Activated T-helper 1 cell treated with anti-CD3 and anti-CD28 coated beads, Interleukin-12 subunit alpha, Interleukin-12 subunit beta, Interleukin-2, Interleukin-4 antibody, amounts not matched to agents 30 ng/mL and 10 ng/mL and 1 ng/mL, durations not matched to agents 14 hours and 24 hours and 36 hours (primary cell): ENCODE results near the gene MUC5AC. TPM values are rescaled to one million over a fixed set of nuclear protein-coding genes. Genes with fewer than 3 reads are reported as not detected.

Source experiments
- DNase-seq: peaks from one replicate; pipeline ENCODE4 v3.0.0; 2021; ENCODE audit warnings: low spot score
- H3K27ac Mint-ChIP-seq: one replicate; pipeline ENCODE4 v1.8.0; 2021; ENCODE audit warnings: mild to moderate bottlenecking, mixed read lengths
- H3K27me3 Mint-ChIP-seq: one replicate; pipeline ENCODE4 v1.8.0; 2022; ENCODE audit warnings: mild to moderate bottlenecking, moderate library complexity, mixed read lengths; ENCODE audit not compliant: insufficient read depth
- H3K36me3 Mint-ChIP-seq: one replicate; pipeline ENCODE4 v1.8.0; 2021; ENCODE audit warnings: low read depth, mixed read lengths
- H3K4me1 Mint-ChIP-seq: one replicate; pipeline ENCODE4 v1.8.0; 2021; ENCODE audit warnings: low read depth, mixed read lengths
- H3K4me3 Mint-ChIP-seq: one replicate; pipeline ENCODE4 v1.8.0; 2021; ENCODE audit warnings: mild to moderate bottlenecking, moderate library complexity, mixed read lengths
- H3K9me3 Mint-ChIP-seq: one replicate; pipeline ENCODE4 v1.8.0; 2021; ENCODE audit warnings: mixed read lengths
- intact Hi-C: fragments of 100-400 bp; cut with micrococcal nuclease; formaldehyde crosslinking; loops from one replicate; pipeline ENCODE4 v1.15.1; 2024
- total RNA-seq: library from RNA; stranded (reverse); gene quantifications from 2 replicates; pipeline ENCODE4 v1.2.3, GENCODE V29; 2022

Gene MUC5AC
- total RNA-seq, 1 donor from 2014 or later = not detected

- H3K9me3 Mint-ChIP-seq = no peaks in the 10 kb centered on the region
- H3K4me3 Mint-ChIP-seq = no peak overlapping the region
- H3K4me1 Mint-ChIP-seq = no peaks in the 10 kb centered on the region
- intact Hi-C loops = no loop called here
- no peaks in the 10 kb centered on the region for H3K27me3 Mint-ChIP-seq
- no peak for DNase-seq
- no peak overlapping the region for H3K27ac Mint-ChIP-seq
- no peaks in the 10 kb centered on the region for H3K36me3 Mint-ChIP-seq
Observed at GRCh38 chr11:1226226-1226985, 68.7 kb downstream of the MUC5AC start.

- no peaks in the 10 kb centered on the region for H3K36me3 Mint-ChIP-seq
- no peaks in the 10 kb centered on the region for H3K27me3 Mint-ChIP-seq
- DNase-seq = no peak
- H3K4me3 Mint-ChIP-seq = no peak overlapping the region
- H3K9me3 Mint-ChIP-seq = no peaks in the 10 kb centered on the region
- intact Hi-C loops = no loop called here
- no peak overlapping the region for H3K27ac Mint-ChIP-seq
- H3K4me1 Mint-ChIP-seq = no peaks in the 10 kb centered on the region
Observed at GRCh38 chr11:1226986-1227550, 69.3 kb downstream of the MUC5AC start.

GRCh38 chr11:1227551-1228100, 69.9 kb downstream of the MUC5AC start:
- Mint-ChIP-seq H3K4me3 (no peak overlapping the region), H3K9me3 (no peaks in the 10 kb centered on the region), H3K4me1 (no peaks in the 10 kb centered on the region), H3K27me3 (no peaks in the 10 kb centered on the region), H3K36me3 (no peaks in the 10 kb centered on the region), H3K27ac (no peak overlapping the region)
- DNase-seq = no peak
- intact Hi-C loops = no loop called here

- intact Hi-C loops = no loop called here
- Mint-ChIP-seq H3K4me1 (no peaks in the 10 kb centered on the region), H3K36me3 (no peaks in the 10 kb centered on the region), H3K27me3 (no peaks in the 10 kb centered on the region), H3K9me3 (no peaks in the 10 kb centered on the region), H3K27ac (no peak overlapping the region), H3K4me3 (no peak overlapping the region)
- DNase-seq = no peak
Observed at GRCh38 chr11:1228101-1228821, 70.5 kb downstream of the MUC5AC start.

- no peaks in the 10 kb centered on the region for H3K4me1 Mint-ChIP-seq
- H3K9me3 Mint-ChIP-seq = no peaks in the 10 kb centered on the region
- H3K4me3 Mint-ChIP-seq = no peak overlapping the region
- intact Hi-C loops = no loop called here
- no peak overlapping the region for H3K27ac Mint-ChIP-seq
- H3K36me3 Mint-ChIP-seq = no peaks in the 10 kb centered on the region
- no peaks in the 10 kb centered on the region for H3K27me3 Mint-ChIP-seq
- DNase-seq = no peak
Observed at GRCh38 chr11:1228921-1229451, 71.2 kb downstream of the MUC5AC start.

GRCh38 chr11:1229471-1230120, 71.8 kb downstream of the MUC5AC start:
- no peaks in the 10 kb centered on the region for H3K36me3 Mint-ChIP-seq
- no peaks in the 10 kb centered on the region for H3K9me3 Mint-ChIP-seq
- no peak for DNase-seq
- H3K4me3 Mint-ChIP-seq = no peak overlapping the region
- no peak overlapping the region for H3K27ac Mint-ChIP-seq
- H3K27me3 Mint-ChIP-seq = no peaks in the 10 kb centered on the region
- intact Hi-C loops = no loop called here
- no peaks in the 10 kb centered on the region for H3K4me1 Mint-ChIP-seq

GRCh38 chr11:1230121-1230455, 72.3 kb downstream of the MUC5AC start:
- H3K9me3 Mint-ChIP-seq = no peaks in the 10 kb centered on the region

GRCh38 chr11:1230456-1231395, 73.0 kb downstream of the MUC5AC start:
- intact Hi-C loops = no loop called here
- DNase-seq = no peak
- no peak overlapping the region for H3K27ac Mint-ChIP-seq
- H3K4me3 Mint-ChIP-seq = no peak overlapping the region
- no peaks in the 10 kb centered on the region for H3K9me3 Mint-ChIP-seq
- no peaks in the 10 kb centered on the region for H3K36me3 Mint-ChIP-seq
- H3K4me1 Mint-ChIP-seq = no peaks in the 10 kb centered on the region
- H3K27me3 Mint-ChIP-seq = no peaks in the 10 kb centered on the region

More at GRCh38 chr11:1230121-1230455, 72.3 kb downstream of the MUC5AC start:
- intact Hi-C loops = no loop called here
- H3K4me1 Mint-ChIP-seq = no peaks in the 10 kb centered on the region
- DNase-seq = no peak
- H3K4me3 Mint-ChIP-seq = no peak overlapping the region
- no peak overlapping the region for H3K27ac Mint-ChIP-seq
- H3K27me3 Mint-ChIP-seq = no peaks in the 10 kb centered on the region
- no peaks in the 10 kb centered on the region for H3K36me3 Mint-ChIP-seq

- Mint-ChIP-seq H3K9me3 (no peaks in the 10 kb centered on the region), H3K4me1 (no peaks in the 10 kb centered on the region), H3K27me3 (no peaks in the 10 kb centered on the region), H3K4me3 (no peak overlapping the region), H3K27ac (no peak overlapping the region), H3K36me3 (no peaks in the 10 kb centered on the region)
- DNase-seq = no peak
- intact Hi-C loops = no loop called here
Observed at GRCh38 chr11:1231396-1232020, 73.8 kb downstream of the MUC5AC start.

- intact Hi-C loops = no loop called here
- no peaks in the 10 kb centered on the region for H3K27me3 Mint-ChIP-seq
- no peak overlapping the region for H3K4me3 Mint-ChIP-seq
- no peak for DNase-seq
- H3K36me3 Mint-ChIP-seq = no peaks in the 10 kb centered on the region
- no peaks in the 10 kb centered on the region for H3K4me1 Mint-ChIP-seq
- no peaks in the 10 kb centered on the region for H3K9me3 Mint-ChIP-seq
- H3K27ac Mint-ChIP-seq = no peak overlapping the region
Observed at GRCh38 chr11:1232021-1232882, 74.5 kb downstream of the MUC5AC start.

- no peaks in the 10 kb centered on the region for H3K4me1 Mint-ChIP-seq
- H3K4me3 Mint-ChIP-seq = no peak overlapping the region
- H3K9me3 Mint-ChIP-seq = no peaks in the 10 kb centered on the region
- intact Hi-C loops = no loop called here
- no peak for DNase-seq
- no peaks in the 10 kb centered on the region for H3K36me3 Mint-ChIP-seq
- no peaks in the 10 kb centered on the region for H3K27me3 Mint-ChIP-seq
- H3K27ac Mint-ChIP-seq = no peak overlapping the region
Observed at GRCh38 chr11:1232883-1233321, 75.1 kb downstream of the MUC5AC start.
